OCI-LY7 (cell line): Measurements from ENCODE around the gene RNF186. TPM values are rescaled to one million over a fixed set of nuclear protein-coding genes. Genes with fewer than 3 reads are reported as not detected.

Experiments used
- BruUV-seq: library from RNA; stranded (reverse); fragments of 400-500 nt; replicated peaks from 2 replicates; lab custom pipeline; 2021; lab: Mats Ljungman, UMichigan
- CTCF ChIA-PET: fragments of 300-600 bp; sonication (Branson Sonifier 250); formaldehyde crosslinking; loops from one replicate; lab custom pipeline; 2022; ENCODE audit warnings: antibody characterized with exemption; ENCODE audit not compliant: unreplicated experiment; lab: Charles Lee
- POLR2A ChIA-PET: fragments of 300-600 bp; sonication (Branson Sonifier 250); formaldehyde crosslinking; loops from one replicate; lab custom pipeline; 2022; ENCODE audit warnings: antibody characterized with exemption; lab: Charles Lee
- DNase-seq: peaks from one replicate; pipeline ENCODE4 v3.0.0-alpha.2; 2015; ENCODE audit warnings: low spot score
- H2AFZ ChIP-seq: fragments of 200-600 bp; sonication (generic), shearing (Covaris generic); 2 replicates; pipeline ENCODE4 v1.6.1; 2014; ENCODE audit warnings: mild to moderate bottlenecking, antibody characterized with exemption, low read length, moderate library complexity
- H3K27ac ChIP-seq: fragments of 200-600 bp; sonication (generic); 2 replicates; pipeline ENCODE4 v1.5.1; 2014; ENCODE audit warnings: mixed run types, low read depth, mild to moderate bottlenecking, moderate library complexity, low read length, inconsistent platforms; ENCODE audit not compliant: poor library complexity, severe bottlenecking
- H3K36me3 ChIP-seq: fragments of 200-600 bp; sonication (generic); 2 replicates; pipeline ENCODE4 v1.6.1; 2014; ENCODE audit warnings: mild to moderate bottlenecking, antibody characterized with exemption, low read length, moderate library complexity, mixed read lengths; ENCODE audit not compliant: insufficient read depth
- H3K4me1 ChIP-seq: fragments of 200-600 bp; sonication (generic); 2 replicates; pipeline ENCODE4 v1.5.1; 2014; ENCODE audit warnings: mild to moderate bottlenecking, low read length; ENCODE audit not compliant: insufficient read depth, poor library complexity, severe bottlenecking
- H3K4me2 ChIP-seq: fragments of 200-600 bp; sonication (generic); 2 replicates; pipeline ENCODE4 v1.6.1; 2014; ENCODE audit warnings: mild to moderate bottlenecking, low read length
- H3K4me3 ChIP-seq: fragments of 200-600 bp; sonication (generic); 2 replicates; pipeline ENCODE4 v1.5.1; 2014; ENCODE audit warnings: mild to moderate bottlenecking, low read depth, low read length; ENCODE audit not compliant: poor library complexity, severe bottlenecking
- H3K79me2 ChIP-seq: fragments of 200-600 bp; sonication (generic); 2 replicates; pipeline ENCODE4 v1.6.1; 2016; ENCODE audit warnings: low read depth, mild to moderate bottlenecking, low read length, moderate library complexity, mixed read lengths; ENCODE audit not compliant: insufficient read depth
- H3K9me2 ChIP-seq: fragments of 200-600 bp; sonication (generic); 2 replicates; pipeline ENCODE4 v1.6.1; 2016; ENCODE audit warnings: mild to moderate bottlenecking, low read length, mixed read lengths; ENCODE audit not compliant: insufficient read depth
- H3K9me3 ChIP-seq: fragments of 200-600 bp; sonication (generic); 2 replicates; pipeline ENCODE4 v1.6.1; 2014; ENCODE audit warnings: mild to moderate bottlenecking, mixed run types, low read length, mixed read lengths
- H4K20me1 ChIP-seq: fragments of 200-600 bp; sonication (generic); 2 replicates; pipeline ENCODE4 v1.6.1; 2014; ENCODE audit warnings: mild to moderate bottlenecking, antibody characterized with exemption, low read length, moderate library complexity, mixed read lengths; ENCODE audit not compliant: insufficient read depth
- CTCF ChIP-seq: fragments of 200-600 bp; sonication (generic); conservative IDR thresholded peaks from 2 replicates; pipeline ENCODE4 v1.5.1; 2014; ENCODE audit warnings: mild to moderate bottlenecking, antibody characterized with exemption, low read length, moderate library complexity, mixed read lengths
- EZH2phosphoT487 ChIP-seq: fragments of 200-600 bp; sonication (generic); IDR thresholded peaks from 2 replicates; pipeline ENCODE4 v1.6.1; 2018; ENCODE audit warnings: low read depth, borderline replicate concordance, mild to moderate bottlenecking, mixed run types, antibody characterized with exemption, low read length, moderate library complexity, mixed read lengths
- intact Hi-C: fragments of 100-400 bp; cut with micrococcal nuclease; formaldehyde crosslinking; loops from one replicate; pipeline ENCODE4 v1.10.0; 2022; ENCODE audit not compliant: unreplicated experiment
- total RNA-seq, 2 experiments: library from RNA; depleted of rRNA in 1 of 2; stranded (reverse); fragments of >200 nt in 1 of 2; shearing (Covaris generic) in 1 of 2; gene quantifications; 2 replicates each; pipeline ENCODE4 v1.2.3, GENCODE V29; 2014 to 2022

The RNF186 gene
- total RNA-seq, 2 experiments from 2014 or later, result not detected

GRCh38 chr1:19824541-19824940 is 9.5 kb upstream of the RNF186 start:
- Histone ChIP-seq H2AFZ (no peak overlapping the region), H3K9me2 (no peaks in the 10 kb centered on the region), H3K79me2 (no peaks in the 10 kb centered on the region), H3K36me3 (no peaks in the 10 kb centered on the region), H3K4me2 (no peak overlapping the region), H3K9me3 (no peaks in the 10 kb centered on the region), H3K4me3 (no peak overlapping the region), H3K27ac (no peak overlapping the region), H4K20me1 (no peaks in the 10 kb centered on the region), H3K4me1 (peaks cover 4% of the 10 kb centered on the region)
- intact Hi-C loops, result no loop called here
- ChIA-PET POLR2A (no interaction called here), CTCF (no interaction called here)
- DNase-seq, result no peak
- no peak for TF ChIP-seq EZH2phosphoT487
- TF ChIP-seq CTCF, result no peak
- no TSS peak for BruUV-seq

- Histone ChIP-seq H4K20me1 (no peaks in the 10 kb centered on the region), H3K36me3 (no peaks in the 10 kb centered on the region), H3K4me1 (peaks cover 4% of the 10 kb centered on the region), H2AFZ (no peak overlapping the region), H3K9me3 (no peaks in the 10 kb centered on the region), H3K4me3 (no peak overlapping the region), H3K4me2 (no peak overlapping the region), H3K9me2 (no peaks in the 10 kb centered on the region), H3K79me2 (no peaks in the 10 kb centered on the region), H3K27ac (no peak overlapping the region)
- no peak for DNase-seq
- TF ChIP-seq CTCF (no peak), EZH2phosphoT487 (no peak)
- ChIA-PET POLR2A (interaction anchor here (0.7 kb wide), 1 partner anchor 337 kb away, joined by 3 read pairs; no protein-coding TSS in a partner anchor), CTCF (no interaction called here)
- intact Hi-C loops, result no loop called here
- no TSS peak for BruUV-seq
Observed at GRCh38 chr1:19824036-19824435, 9.0 kb upstream of the RNF186 start.

- Histone ChIP-seq H3K9me3 (no peaks in the 10 kb centered on the region), H3K4me3 (no peak overlapping the region), H3K79me2 (no peaks in the 10 kb centered on the region), H3K9me2 (no peaks in the 10 kb centered on the region), H3K4me1 (peaks cover 26% of the 10 kb centered on the region), H4K20me1 (no peaks in the 10 kb centered on the region), H3K36me3 (no peaks in the 10 kb centered on the region), H3K27ac (no peak overlapping the region), H3K4me2 (no peak overlapping the region), H2AFZ (no peak overlapping the region)
- intact Hi-C loops, result loop anchor here (5.0 kb wide), 1 partner anchor 1337 kb away; the partner anchor contains the start of gene KLHDC7A
- ChIA-PET CTCF (no interaction called here), POLR2A (no interaction called here)
- DNase-seq, result no peak
- BruUV-seq, result no TSS peak
- no peak for TF ChIP-seq CTCF
- TF ChIP-seq EZH2phosphoT487, result no peak
Observed at GRCh38 chr1:19819701-19820100, 4.6 kb upstream of the RNF186 start.
